Vagina (tissue), 2 donors: ENCODE results near the gene MYRIP. TPM values are rescaled to one million over a fixed set of nuclear protein-coding genes. Genes with fewer than 3 reads are reported as not detected.

ENCODE experiments used
- DNase-seq, 2 donors: peaks; one replicate each; pipeline ENCODE4 v3.0.0-alpha.2; 2017; ENCODE audit errors: extremely low spot score in 2 of 2
- H3K27ac ChIP-seq: fragments of 200-600 bp; sonication (generic); one replicate; pipeline ENCODE4 v1.5.1; 2019
- H3K27me3 ChIP-seq: fragments of 200-600 bp; sonication (generic); one replicate; pipeline ENCODE4 v1.5.1; 2019
- H3K36me3 ChIP-seq, 2 donors: fragments of 200-600 bp; sonication (generic); one replicate each; pipeline ENCODE4 v1.5.1; 2017 to 2019
- H3K4me1 ChIP-seq: fragments of 200-600 bp; sonication (generic); one replicate; pipeline ENCODE4 v1.5.1; 2019
- H3K4me3 ChIP-seq, 2 donors: fragments of 200-600 bp; sonication (generic); 1 replicate in 1 of 2; 2 replicates in 1 of 2; pipeline ENCODE4 v1.5.1; 2016 to 2019
- H3K9me3 ChIP-seq: fragments of 200-600 bp; sonication (generic); one replicate; pipeline ENCODE4 v1.5.1; 2019
- POLR2A ChIP-seq, 2 donors: fragments of 450-650 bp; IDR thresholded peaks; one replicate each; pipeline ENCODE4 v1.6.1; 2017; ENCODE audit warnings: antibody characterized with exemption in 2 of 2, mild to moderate bottlenecking in 2 of 2, moderate library complexity in 2 of 2
- POLR2AphosphoS5 ChIP-seq, 2 donors: sonication (generic); formaldehyde crosslinking; IDR thresholded peaks; one replicate each; pipeline ENCODE4 v1.9.0; 2017; ENCODE audit warnings: antibody characterized with exemption in 2 of 2, mild to moderate bottlenecking in 2 of 2, low read depth in 1 of 2; ENCODE audit not compliant: insufficient read depth in 1 of 2
- intact Hi-C: fragments of 100-400 bp; cut with DNase I; formaldehyde crosslinking; loops from one replicate; pipeline ENCODE4 v1.15.1; 2023
- total RNA-seq: library from RNA; depleted of rRNA; stranded (reverse); fragments of >200 nt; gene quantifications from one replicate; pipeline ENCODE4 v1.2.3, GENCODE V29; 2016
- TF ChIP-seq, protein P1 (sequence below), 3 experiments: fragments of 450-650 bp in 2 of 3; fragments of 200-600 bp in 1 of 3; sonication (generic) in 1 of 3; IDR thresholded peaks; one replicate each; pipeline ENCODE4 v1.5.1; 2017 to 2019; ENCODE audit warnings: antibody characterized with exemption in 3 of 3, mild to moderate bottlenecking in 2 of 3, moderate library complexity in 2 of 3

The MYRIP gene
- total RNA-seq, 1 donor from 2014 or later, result 7.4 TPM

DNA sequence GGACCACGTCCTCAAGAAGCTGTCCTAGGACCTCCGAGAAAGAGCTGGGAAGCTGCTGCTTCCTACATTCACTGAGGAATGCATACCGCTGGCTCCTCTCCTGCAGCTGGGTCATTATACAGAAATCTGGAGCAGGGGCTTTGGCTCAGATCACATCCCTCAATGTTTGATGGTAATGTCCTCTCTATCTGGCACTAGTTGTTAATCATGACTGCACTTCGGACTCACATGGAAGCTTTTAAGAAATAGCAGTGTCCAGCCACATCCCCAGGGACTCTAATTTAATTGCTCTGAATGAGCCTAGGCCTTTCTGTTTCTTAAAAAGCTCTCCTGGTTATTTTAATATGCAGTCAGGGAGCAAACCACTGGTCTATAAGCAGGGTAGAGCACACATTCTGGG, 25.7 kb upstream of the MYRIP start:
- Histone ChIP-seq H3K9me3 (no peaks in the 10 kb centered on the region), H3K27me3 (no peaks in the 10 kb centered on the region), H3K4me1 (no peaks in the 10 kb centered on the region), H3K4me3 (no peak overlapping the region), H3K27ac (no peak overlapping the region), H3K36me3 (no peaks in the 10 kb centered on the region)
- DNase-seq, result no peak
- TF ChIP-seq POLR2AphosphoS5 (IDR thresholded peaks at IDR 0.05; ENCODE audit: insufficient read depth in 1 of 2, low read depth in 1 of 2) (no peak), POLR2A (IDR thresholded peaks at IDR 0.05) (no peak)
- TF ChIP-seq, protein P1, sequence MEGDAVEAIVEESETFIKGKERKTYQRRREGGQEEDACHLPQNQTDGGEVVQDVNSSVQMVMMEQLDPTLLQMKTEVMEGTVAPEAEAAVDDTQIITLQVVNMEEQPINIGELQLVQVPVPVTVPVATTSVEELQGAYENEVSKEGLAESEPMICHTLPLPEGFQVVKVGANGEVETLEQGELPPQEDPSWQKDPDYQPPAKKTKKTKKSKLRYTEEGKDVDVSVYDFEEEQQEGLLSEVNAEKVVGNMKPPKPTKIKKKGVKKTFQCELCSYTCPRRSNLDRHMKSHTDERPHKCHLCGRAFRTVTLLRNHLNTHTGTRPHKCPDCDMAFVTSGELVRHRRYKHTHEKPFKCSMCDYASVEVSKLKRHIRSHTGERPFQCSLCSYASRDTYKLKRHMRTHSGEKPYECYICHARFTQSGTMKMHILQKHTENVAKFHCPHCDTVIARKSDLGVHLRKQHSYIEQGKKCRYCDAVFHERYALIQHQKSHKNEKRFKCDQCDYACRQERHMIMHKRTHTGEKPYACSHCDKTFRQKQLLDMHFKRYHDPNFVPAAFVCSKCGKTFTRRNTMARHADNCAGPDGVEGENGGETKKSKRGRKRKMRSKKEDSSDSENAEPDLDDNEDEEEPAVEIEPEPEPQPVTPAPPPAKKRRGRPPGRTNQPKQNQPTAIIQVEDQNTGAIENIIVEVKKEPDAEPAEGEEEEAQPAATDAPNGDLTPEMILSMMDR (IDR thresholded peaks at IDR 0.05), result no peak
- intact Hi-C loops, result no loop called here

DNA sequence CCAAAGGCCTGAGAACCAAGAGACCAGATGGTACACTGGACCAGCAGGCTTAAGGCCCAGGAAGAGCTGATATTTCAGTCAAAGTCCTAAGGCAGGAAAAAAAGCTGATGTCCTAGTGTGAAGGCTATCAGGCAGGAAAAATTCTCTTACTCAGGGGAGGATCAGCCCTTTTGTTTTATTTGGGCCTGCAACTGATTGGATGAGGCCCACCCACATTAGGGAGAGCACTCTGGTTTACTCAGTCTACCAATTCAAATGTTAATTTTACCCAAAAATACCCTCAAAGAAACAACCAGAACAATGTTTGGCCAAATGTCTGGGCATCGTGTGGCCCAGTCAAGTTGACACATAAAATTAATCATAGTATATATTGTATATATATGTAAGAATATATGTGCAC, 24.5 kb upstream of the MYRIP start:
- no peak overlapping the region for H3K27ac ChIP-seq
- H3K27me3 ChIP-seq, result no peaks in the 10 kb centered on the region
- H3K4me1 ChIP-seq, result no peaks in the 10 kb centered on the region
- no peaks in the 10 kb centered on the region for H3K36me3 ChIP-seq
- no peak for DNase-seq
- intact Hi-C loops, result no loop called here
- no peaks in the 10 kb centered on the region for H3K9me3 ChIP-seq
- no peak overlapping the region for H3K4me3 ChIP-seq
- TF ChIP-seq POLR2A (IDR thresholded peaks at IDR 0.05) (no peak), POLR2AphosphoS5 (IDR thresholded peaks at IDR 0.05; ENCODE audit: insufficient read depth in 1 of 2, low read depth in 1 of 2) (no peak)
- TF ChIP-seq, protein P1 (IDR thresholded peaks at IDR 0.05), result no peak

DNA sequence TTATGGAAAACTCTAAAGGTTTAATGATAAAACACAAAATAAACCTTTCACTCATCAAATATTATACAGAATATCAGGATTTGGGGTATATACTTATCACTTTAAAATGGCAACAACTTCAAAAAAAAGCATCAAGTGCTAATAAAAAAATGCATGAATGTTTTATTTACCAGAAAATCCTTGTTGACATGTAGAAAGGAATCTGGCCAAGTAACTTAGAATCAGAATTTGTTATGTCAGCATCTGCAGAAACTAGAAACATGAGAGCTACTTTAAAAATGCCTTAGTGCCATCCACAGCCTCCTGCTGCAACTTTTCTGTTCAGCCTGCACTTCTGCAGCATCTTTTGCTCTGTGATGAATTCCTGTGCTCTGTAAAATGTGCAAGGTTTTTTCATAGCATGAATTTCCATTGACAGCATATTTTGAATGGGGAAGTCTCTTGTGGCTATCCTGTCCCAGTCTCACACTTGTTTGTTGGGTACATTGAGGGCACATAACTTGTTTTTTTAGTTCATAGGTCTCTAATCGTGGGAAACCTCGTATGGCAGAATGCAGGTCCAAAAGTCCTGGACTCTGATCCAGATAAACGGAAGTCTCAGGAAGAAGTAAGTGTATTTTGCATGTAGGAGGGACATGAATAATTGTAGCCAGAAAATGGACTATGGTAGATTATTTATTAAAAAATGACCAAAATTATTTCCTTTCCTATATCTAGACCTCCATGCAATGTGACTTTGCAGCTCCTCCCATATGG, 21.1 kb upstream of the MYRIP start:
- Histone ChIP-seq H3K36me3 (no peaks in the 10 kb centered on the region), H3K4me1 (no peaks in the 10 kb centered on the region), H3K27ac (no peak overlapping the region), H3K9me3 (no peaks in the 10 kb centered on the region), H3K27me3 (no peaks in the 10 kb centered on the region), H3K4me3 (no peak overlapping the region)
- no peak for TF ChIP-seq POLR2A (IDR thresholded peaks at IDR 0.05)
- TF ChIP-seq POLR2AphosphoS5 (IDR thresholded peaks at IDR 0.05; ENCODE audit: insufficient read depth in 1 of 2, low read depth in 1 of 2), result no peak
- TF ChIP-seq, protein P1 (IDR thresholded peaks at IDR 0.05), result no peak
- intact Hi-C loops, result no loop called here
- no peak for DNase-seq

DNA sequence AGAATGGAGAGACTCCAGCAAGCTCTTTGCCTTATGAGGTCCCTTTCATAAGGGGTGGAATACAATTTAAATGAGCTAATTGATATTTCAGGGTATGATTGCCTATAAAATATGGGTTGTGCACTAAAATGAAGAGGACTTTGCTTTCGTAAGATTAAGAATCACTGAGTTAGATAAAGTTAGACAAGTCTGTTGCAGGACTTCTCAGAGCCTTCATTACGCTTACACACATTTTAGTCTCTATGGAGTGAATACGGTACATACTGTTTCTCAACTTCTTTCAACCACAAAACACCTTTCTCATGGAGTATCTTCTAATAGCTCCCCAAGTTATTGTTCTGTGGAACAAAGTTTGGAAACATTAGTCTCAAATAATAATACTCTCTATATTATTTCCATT, 17.8 kb upstream of the MYRIP start:
- TF ChIP-seq, protein P1 (IDR thresholded peaks at IDR 0.05), result no peak
- TF ChIP-seq POLR2AphosphoS5 (IDR thresholded peaks at IDR 0.05; ENCODE audit: insufficient read depth in 1 of 2, low read depth in 1 of 2) (no peak), POLR2A (IDR thresholded peaks at IDR 0.05) (no peak)
- Histone ChIP-seq H3K27ac (no peak overlapping the region), H3K27me3 (no peaks in the 10 kb centered on the region), H3K9me3 (no peaks in the 10 kb centered on the region), H3K4me3 (no peak overlapping the region), H3K4me1 (no peaks in the 10 kb centered on the region), H3K36me3 (no peaks in the 10 kb centered on the region)
- intact Hi-C loops, result no loop called here
- no peak for DNase-seq

DNA sequence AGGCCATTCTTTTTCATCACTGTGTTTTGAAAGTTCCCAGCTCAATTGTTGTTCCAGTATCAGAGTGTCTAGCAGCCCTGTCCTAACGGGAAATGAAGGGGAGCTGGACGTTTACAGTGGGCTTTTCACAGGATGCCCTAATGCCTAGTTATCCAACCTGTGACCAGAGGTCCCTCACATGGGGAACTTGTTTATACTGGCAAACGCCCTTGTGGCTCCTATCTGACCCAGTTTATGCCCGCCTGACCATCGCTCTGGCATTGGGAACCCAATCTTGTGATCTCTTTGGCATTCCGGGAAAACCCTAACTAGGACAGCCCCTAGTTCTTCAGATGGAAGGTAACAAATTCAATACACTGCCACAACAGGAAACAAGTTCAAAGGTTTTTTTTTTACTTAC, 14.5 kb upstream of the MYRIP start:
- no peak for DNase-seq
- no peak for TF ChIP-seq POLR2A (IDR thresholded peaks at IDR 0.05)
- TF ChIP-seq, protein P1 (IDR thresholded peaks at IDR 0.05), result no peak
- Histone ChIP-seq H3K36me3 (no peaks in the 10 kb centered on the region), H3K4me1 (no peaks in the 10 kb centered on the region), H3K27ac (no peak overlapping the region), H3K9me3 (no peaks in the 10 kb centered on the region), H3K4me3 (no peak overlapping the region), H3K27me3 (no peaks in the 10 kb centered on the region)
- intact Hi-C loops, result no loop called here
